K562 (cell line): ENCODE results near the gene SFN. TPM values are rescaled to one million over a fixed set of nuclear protein-coding genes. Genes with fewer than 3 reads are reported as not detected.

Experiments
- BHLHE40 ChIP-seq: IDR thresholded peaks from 2 replicates; pipeline ENCODE4 v1.6.1; 2011; ENCODE audit warnings: low read length, improper control_type of control experiment
- BRCA1 ChIP-seq, 2 experiments: fragments of 450-650 bp in 1 of 2; sonication (generic) in 1 of 2; formaldehyde crosslinking in 1 of 2; IDR thresholded peaks; 2 replicates each; pipeline versions ENCODE4 v1.5.0 to v1.6.1; 2017 to 2020; ENCODE audit warnings: mild to moderate bottlenecking in 1 of 2, missing genetic modification reagents in 1 of 2
- CEBPB ChIP-seq: fragments of 450-650 bp; IDR thresholded peaks from 2 replicates; pipeline ENCODE4 v1.6.1; 2016; ENCODE audit warnings: missing genetic modification characterization, missing compliant biosample characterization
- HNRNPUL1 ChIP-seq: fragments of 200-400 bp; formaldehyde crosslinking; IDR thresholded peaks from 2 replicates; pipeline ENCODE4 v1.6.1; 2017; ENCODE audit warnings: low read length
- KDM1A ChIP-seq, 2 experiments: fragments of 450-650 bp; IDR thresholded peaks; 2 replicates each; pipeline ENCODE4 v1.6.1; 2016; ENCODE audit warnings: mild to moderate bottlenecking in 2 of 2
- MEF2D ChIP-seq: conservative IDR thresholded peaks from 2 replicates; pipeline ENCODE4 v1.6.1; 2016; ENCODE audit warnings: low read depth, missing genetic modification characterization, missing compliant biosample characterization
- PRPF4 ChIP-seq: fragments of 200-400 bp; formaldehyde crosslinking; IDR thresholded peaks from one replicate; pipeline ENCODE4 v1.6.1; 2017; ENCODE audit warnings: low read length, low read depth, mild to moderate bottlenecking; ENCODE audit not compliant: insufficient read depth, poor library complexity, severe bottlenecking
- ZBTB49 ChIP-seq: sonication (generic); formaldehyde crosslinking; IDR thresholded peaks from 2 replicates; pipeline ENCODE4 v1.8.0; 2022; ENCODE audit warnings: missing genetic modification reagents, mild to moderate bottlenecking, borderline replicate concordance
- ZEB2 ChIP-seq: fragments of 450-650 bp; IDR thresholded peaks from 2 replicates; pipeline ENCODE4 v1.6.1; 2016
- ZNF263 ChIP-seq: sonication (generic); formaldehyde crosslinking; IDR thresholded peaks from 2 replicates; pipeline ENCODE4 v1.8.0; 2022; ENCODE audit warnings: mild to moderate bottlenecking, missing genetic modification reagents, borderline replicate concordance
- polyA plus RNA-seq, 8 experiments: library from polyadenylated mRNA; depleted of rRNA in 4 of 8; stranded (reverse) in 5 of 8; unstranded in 3 of 8; fragments of >200 nt; fragmentation: Nextera tagmentation in 2 of 8; fragmentation: Illumina TruSeq in 1 of 8; extraction: Ambion mirVana in 2 of 8; extraction: Trizol in 1 of 8; gene quantifications; 2 replicates each; pipeline versions ENCODE4 v1.2.1 to v1.2.3, GENCODE V29; 2011 to 2014; ENCODE audit warnings: inconsistent platforms in 1 of 8, missing spikeins in 1 of 8
- total RNA-seq, 7 experiments: library from RNA; depleted of rRNA in 6 of 7; stranded (reverse); fragments of >200 nt in 6 of 7; fragmentation: Illumina TruSeq in 2 of 7; extraction: Trizol in 2 of 7; gene quantifications; 2 replicates each; pipeline versions ENCODE4 v1.2.1 to v1.2.3, GENCODE V29; 2011 to 2021; ENCODE audit warnings: low replicate concordance in 1 of 7

The SFN gene
- total and polyA plus RNA-seq, 9 of the 15 experiments (the other 6 are each of a cell fraction or from before 2014, with no cell fraction given) = 0.10 to 3.8 (median 2.0) TPM

GRCh38 chr1:26855636-26856035 is 7.3 kb upstream of the SFN start (continued):
- TF ChIP-seq BRCA1 (IDR thresholded peaks at IDR 0.05) (no peak), BRCA1 (CRISPR knock-in tag; IDR thresholded peaks at IDR 0.05) (no peak), ZNF263 (no peak), CEBPB (tag) (no peak), PRPF4 (no peak), HNRNPUL1 (no peak), BHLHE40 (no peak), KDM1A (IDR thresholded peaks at IDR 0.05) (no peak), ZEB2 (no peak), ZBTB49 (CRISPR knock-in tag) (no peak), MEF2D (tag) (no peak)
- TF ChIP-seq, all 486 proteins: peak for 0
